GM21423 (cell line): ENCODE data around the gene SPON2.

Experiments used
- ATAC-seq: cut with Tn5 transposase; IDR thresholded peaks from one replicate; pipeline ENCODE4 v1.9.1; 2021; ENCODE audit warnings: mild to moderate bottlenecking, moderate library complexity; ENCODE audit not compliant: unreplicated experiment

Gene SPON2

GRCh38 chr4:1172971-1173757, 781 bp upstream of the SPON2 start:
- ATAC-seq: no peak

DNA sequence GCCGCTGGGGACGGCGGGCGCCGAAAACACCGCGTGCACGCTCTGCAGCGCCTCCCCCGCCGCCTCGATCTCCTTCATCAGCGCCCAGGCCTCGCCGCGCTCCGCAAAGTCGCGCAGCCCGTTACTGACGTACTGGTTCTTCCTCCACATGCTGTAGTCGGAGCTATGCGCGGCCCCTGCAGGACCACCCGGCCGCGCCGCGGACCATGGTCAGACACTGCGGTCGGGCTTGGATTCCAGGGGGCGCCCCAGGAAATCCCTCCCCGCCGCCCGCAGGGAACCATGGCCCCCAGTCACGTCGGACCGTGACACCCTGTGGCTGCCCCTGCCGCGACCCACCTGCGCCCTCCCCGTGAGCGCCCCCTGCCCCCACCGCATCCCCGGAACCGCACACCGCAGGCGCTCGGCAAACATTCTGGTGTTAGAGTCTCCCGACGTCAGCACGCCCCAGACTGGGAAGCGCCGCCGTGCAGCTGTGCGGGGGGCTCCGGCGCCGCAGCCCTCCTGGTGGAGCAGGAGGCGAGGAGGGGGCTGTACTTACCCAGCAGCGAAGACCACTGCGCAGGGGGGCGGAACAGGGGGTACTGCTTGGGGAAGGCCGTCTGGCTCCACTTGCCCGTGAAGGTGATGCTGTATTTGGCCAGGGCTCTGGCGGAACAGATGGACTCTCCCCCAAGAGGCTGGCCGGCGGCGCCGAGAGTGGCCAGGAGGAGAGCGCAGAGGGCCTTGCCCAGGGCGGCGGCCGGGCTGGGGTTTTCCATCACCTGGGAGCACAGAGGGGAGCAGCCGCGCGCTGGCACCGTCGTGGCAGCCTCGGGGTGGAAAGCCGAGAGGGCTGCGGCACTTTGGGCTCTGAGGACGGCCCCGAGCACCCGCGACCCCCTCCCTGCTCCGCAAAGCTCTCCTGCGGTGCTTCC, 814 bp downstream of the SPON2 start:
- no peak for ATAC-seq

- ATAC-seq: no peak
Observed at GRCh38 chr4:1170976-1171310, 1.4 kb downstream of the SPON2 start.

GRCh38 chr4:1170156-1170975, 2.0 kb downstream of the SPON2 start:
- no peak for ATAC-seq

DNA sequence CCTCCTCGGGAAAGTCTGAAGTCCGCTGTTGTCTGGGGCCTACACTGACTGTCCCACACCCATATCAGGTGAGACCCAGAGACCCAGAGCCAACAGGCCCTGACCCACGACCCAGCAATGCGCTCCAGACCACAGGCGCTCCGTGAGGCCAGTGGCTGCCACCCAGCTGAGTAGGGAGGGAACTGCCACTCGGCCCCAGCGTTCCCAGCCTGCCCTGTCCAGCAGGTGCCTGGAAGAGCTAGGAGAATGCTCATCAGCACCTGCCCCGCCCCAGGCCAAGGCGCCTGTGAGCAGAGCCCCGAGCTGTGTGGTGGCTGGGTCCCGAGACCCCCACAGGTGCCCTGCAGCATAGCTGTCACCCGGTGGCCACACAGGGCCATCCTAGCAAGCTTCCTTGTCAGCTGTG, 2.7 kb downstream of the SPON2 start:
- ATAC-seq: no peak

- ATAC-seq: no peak
Observed at GRCh38 chr4:1169171-1169671, 3.2 kb downstream of the SPON2 start.

GRCh38 chr4:1168191-1169101, 3.9 kb downstream of the SPON2 start:
- no peak for ATAC-seq

DNA sequence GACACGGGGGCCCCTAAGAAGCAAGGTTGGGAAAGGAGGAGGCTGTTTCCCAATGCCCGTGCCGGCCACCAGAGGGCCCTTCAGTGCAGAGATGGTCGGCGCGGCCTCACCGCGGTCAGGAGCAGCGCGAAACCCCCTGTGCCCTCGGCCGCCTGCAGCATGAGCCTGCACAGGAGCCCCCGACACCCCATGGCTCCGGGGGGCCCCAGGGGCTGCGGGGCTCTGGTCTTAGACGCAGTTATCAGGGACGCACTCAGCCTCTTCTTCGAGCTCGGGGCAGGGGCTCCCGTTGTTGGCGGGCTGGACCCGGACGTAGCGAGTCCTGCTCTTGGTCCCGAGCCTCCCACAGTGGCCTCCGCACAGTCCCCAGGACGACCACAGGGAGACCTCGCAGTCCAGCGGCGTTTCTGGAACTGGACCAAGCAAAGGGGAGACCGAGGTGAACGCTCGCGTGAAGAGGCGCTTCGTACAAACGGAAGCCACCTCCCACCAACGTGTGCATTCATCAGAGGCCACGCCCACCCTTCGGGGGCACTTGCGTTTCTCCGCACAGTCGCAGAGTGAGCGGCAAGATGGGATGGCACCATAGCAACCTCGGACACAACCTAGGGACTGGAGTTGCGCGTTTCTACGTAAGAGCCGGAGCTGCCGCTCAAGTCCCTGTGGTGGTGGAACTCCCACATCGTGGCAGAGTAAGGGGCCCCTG, 5.0 kb downstream of the SPON2 start:
- peak; percentile 72 for ATAC-seq

- no peak for ATAC-seq
Observed at GRCh38 chr4:1166509-1167243, 5.7 kb downstream of the SPON2 start.

GRCh38 chr4:1164956-1165545, 7.3 kb downstream of the SPON2 start:
- no peak for ATAC-seq

DNA sequence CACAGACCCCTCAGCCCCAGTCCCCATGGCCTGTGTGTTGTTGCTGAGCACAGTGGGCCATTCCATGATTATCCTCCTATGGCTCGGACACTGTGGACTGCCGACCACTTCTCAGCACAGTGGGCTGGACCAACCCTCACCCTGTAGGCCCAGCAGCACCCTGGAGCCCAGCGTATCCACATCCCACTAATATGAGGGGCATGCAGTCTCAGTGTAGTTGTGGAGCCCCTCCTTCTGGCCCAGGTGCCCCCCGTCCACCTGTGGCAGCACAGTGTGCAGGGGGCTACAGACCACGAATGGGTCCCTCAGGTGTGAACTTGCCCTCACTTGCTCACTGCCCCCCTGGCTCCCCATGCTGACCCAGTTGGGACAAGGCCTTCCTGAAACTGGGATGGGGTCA, 7.9 kb downstream of the SPON2 start:
- ATAC-seq: no peak

DNA sequence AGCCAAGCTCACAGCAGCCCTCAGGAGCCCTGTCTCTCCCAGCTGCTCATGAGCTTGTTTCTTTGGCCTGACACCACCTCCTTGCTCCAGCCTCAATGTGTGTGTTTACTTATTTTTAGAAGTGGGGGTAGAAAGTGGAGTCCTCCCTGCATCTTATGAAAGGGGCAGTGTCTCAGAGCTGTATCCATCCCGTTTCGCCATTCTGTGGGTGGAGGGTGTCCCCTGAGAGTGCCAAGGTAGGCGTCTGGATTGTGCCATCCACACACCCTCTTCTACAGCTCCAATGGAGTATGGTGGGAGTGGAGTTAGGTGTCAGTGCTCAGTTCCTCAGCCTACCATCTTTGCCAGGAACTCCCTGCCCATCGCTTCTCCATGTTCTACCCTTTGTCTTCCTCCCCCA, 8.3 kb downstream of the SPON2 start:
- ATAC-seq: no peak

DNA sequence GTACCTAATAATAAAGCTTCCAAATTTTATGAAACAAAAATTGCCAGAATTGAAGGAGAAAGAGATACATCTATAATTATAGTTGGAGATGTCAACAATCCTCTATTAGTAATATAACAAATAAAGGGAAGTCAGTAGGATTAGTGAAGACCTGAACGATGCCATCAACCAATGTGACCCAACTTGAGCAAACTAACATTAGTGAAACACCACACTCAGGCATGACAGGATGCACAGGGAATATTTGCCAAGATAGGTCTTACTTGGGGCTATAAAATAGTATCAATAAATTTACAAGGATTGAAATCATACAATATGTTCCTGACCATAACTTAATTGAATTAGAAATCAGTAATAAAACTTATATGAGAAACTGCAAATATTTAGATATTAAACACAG, 12.0 kb downstream of the SPON2 start:
- no peak for ATAC-seq

GRCh38 chr4:1156069-1156468, 16.3 kb downstream of the SPON2 start:
- ATAC-seq: no peak

GRCh38 chr4:1155314-1155713, 17.1 kb downstream of the SPON2 start:
- no peak for ATAC-seq

DNA sequence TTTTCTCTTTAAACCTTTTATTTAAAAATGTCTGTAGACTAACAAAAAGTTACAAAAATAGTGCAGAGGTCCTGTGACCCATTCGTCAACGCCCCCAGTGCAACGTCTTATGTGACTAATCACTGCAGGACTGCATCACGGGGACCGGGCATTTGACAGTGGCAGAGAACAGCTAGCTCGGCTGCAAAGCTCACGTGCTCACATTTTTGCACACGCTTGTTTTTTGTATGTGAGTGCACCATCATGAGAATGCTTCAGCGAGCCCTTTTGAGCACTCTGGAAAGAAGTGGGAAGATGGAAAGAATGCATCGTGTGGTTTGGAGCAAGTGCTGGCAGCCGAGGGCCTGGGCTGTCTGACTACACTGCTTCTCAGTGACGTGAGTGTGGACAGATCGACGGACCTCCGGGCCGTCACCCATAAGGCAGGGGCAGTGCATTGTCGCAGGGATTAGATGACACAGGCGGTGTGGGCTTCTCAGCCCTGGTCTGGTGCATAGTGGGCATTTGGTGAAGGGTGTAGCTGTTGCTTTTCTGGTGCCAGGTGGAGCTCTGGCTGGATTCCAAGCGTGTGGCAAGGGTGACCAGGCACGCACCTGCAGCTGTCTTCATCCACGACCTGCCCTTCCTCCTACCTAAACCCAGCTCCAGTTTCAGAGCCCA, 17.7 kb downstream of the SPON2 start:
- no peak for ATAC-seq

GRCh38 chr4:1154126-1154522, 18.3 kb downstream of the SPON2 start:
- no peak for ATAC-seq

GRCh38 chr4:1153567-1154090, 18.8 kb downstream of the SPON2 start:
- ATAC-seq: no peak
